Measurements from ENCODE around the gene CCR5.

Gene CCR5

GRCh38 chr3:46409739-46410489 lies 39.2 kb downstream of the CCR5 start:
- DNase-seq = no peak

DNA sequence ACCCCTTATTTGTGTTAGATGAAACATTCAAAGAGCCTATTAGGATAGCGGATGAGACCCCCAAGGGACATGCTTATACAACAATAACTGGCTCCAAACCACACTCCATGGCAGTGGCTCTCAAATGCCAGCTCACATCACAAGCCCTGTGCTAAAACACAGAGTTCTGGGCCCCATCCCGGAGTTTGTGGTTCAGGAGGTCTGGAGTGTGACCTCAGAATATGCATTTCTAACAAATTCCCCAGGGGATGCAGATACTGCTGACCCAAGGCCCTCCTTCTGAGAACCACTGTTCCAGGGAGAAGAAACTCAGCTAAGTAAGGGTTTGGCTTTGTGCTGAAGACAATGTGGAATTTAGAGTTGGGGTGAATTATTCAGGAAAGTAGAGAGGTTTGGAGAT lies 39.9 kb downstream of the CCR5 start:
- no peak for DNase-seq

- DNase-seq = no peak
Observed at GRCh38 chr3:46411271-46411670, 40.5 kb downstream of the CCR5 start.

DNA sequence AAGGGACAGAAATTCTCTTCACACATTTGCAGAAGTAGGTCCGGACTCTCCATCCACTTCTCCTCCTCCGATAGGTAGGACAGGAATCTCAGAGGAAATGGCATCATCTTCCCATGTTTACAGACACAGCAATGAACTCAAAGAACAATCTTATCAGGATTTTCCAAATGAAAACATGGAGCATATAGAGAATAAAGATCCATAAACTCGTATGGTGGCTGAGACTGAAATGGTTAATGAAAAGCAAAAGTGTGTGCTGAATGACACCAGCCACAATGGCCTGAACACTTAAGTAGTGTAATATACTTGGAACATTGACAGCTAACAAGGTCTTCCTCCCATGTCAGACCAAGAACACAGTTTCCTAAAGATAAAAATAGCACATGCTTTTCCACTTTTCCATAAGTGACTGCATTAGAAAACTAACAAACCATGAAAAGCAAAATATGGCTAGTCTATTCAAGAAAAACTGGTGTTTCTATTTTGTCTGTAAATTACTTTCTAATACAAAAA lies 42.1 kb downstream of the CCR5 start:
- no peak for DNase-seq

DNA sequence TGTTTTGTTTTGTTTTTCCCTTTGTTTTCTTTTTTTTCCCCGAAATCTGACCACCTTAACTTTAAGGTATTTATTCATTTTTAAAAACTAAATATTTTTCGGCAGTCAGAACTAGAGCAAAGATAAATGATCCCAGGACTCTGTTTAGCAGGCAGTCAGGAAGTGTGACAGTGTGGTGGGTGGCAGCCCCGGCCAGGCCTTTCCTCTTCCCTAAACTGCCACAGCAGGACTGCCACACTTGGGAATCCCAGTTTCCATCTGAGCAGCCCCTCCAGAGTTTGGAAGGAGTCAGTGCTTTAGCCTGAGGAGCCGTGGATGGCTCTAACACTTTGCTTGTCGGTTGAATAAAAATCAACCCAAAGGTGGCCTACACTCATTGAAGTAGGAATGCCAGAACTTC lies 43.2 kb downstream of the CCR5 start:
- DNase-seq = peak; percentile 10 to 12

GRCh38 chr3:46414739-46415138 lies 44.0 kb downstream of the CCR5 start:
- no peak for DNase-seq

DNA sequence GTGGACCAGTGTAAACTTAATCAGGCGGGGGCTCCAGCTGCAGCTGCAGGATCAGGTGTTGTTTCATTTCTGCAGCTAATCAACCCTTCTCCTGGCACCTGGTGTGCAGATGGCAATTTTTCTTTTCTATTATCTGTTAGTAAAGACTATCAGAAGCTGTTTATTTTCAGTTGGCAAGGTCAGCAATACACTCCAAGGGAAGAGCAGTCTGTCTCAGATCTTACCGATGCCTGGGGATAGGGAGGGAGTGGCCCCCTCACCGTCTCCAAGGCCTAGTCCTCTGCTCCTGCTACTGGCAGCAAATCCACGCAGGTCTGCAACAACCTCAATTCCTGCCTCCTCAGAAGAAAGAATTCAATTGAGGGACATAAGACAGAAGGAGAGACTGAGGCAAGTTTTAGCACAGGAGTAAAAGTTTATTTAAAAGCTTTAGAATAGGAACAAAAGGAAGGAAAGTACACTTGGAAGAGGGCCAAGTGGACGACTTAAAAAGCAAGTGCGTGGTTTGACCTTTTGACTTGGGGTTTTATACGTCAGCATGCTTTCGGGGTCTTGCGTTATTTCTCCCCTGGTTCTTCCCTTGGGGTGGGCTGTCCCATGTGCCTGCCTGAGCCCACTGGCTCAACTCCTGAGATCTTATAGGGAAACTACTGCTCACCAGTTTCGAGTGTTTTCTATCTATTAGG lies 45.5 kb downstream of the CCR5 start:
- DNase-seq = no peak

GRCh38 chr3:46416811-46417510 lies 46.2 kb downstream of the CCR5 start:
- no peak for DNase-seq

- DNase-seq = no peak
Observed at GRCh38 chr3:46417841-46418611, 47.3 kb downstream of the CCR5 start.

- DNase-seq = no peak
Observed at GRCh38 chr3:46419816-46420215, 49.1 kb downstream of the CCR5 start.

DNA sequence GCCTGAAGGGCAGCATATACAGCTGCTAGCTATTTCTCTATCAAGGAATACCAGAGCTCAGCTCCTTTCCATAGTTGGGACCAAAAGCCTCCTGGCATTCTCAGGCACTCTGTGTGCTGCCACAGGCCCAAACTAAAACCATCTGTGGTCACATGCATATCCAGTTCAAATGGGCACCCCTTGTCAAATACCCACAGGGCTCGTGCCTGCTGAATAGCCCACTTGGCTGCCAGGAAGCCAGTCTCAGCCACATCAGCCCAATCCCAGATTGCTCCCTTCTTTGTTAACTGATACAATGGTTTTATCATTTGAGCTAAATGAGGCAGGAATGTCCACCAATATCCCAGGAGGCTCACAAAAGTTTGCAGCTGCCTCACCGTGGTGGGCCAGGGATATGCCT lies 50.2 kb downstream of the CCR5 start:
- no peak for DNase-seq

GRCh38 chr3:46422617-46423016 lies 51.9 kb downstream of the CCR5 start:
- DNase-seq = no peak

DNA sequence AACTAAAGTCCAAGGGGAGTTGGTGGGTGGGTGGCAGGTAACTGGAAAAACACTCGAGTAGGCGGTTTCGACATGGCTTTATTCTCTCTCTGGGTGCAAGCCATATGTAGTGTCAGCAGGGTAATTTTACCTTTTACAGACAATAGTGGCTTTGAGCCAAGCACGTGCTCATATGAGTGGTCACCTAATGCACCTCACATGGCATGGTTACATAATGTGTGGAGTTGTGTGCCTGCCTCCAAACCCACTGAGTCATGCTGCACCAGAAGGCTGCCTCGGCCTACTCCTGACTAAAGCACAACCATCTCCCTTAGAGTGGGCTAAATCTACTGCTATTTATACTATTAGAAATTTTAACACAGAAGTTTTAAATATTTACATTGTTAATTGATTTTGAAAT lies 52.8 kb downstream of the CCR5 start:
- no peak for DNase-seq
